ENCODE results near the gene CABP7.

The CABP7 gene

GRCh38 chr22:29707010-29707409 lies 12.8 kb upstream of the CABP7 start:
- H3K27me3 ChIP-seq: peaks cover 58% of the 10 kb centered on the region

GRCh38 chr22:29707471-29707870 lies 12.3 kb upstream of the CABP7 start:
- peaks cover 54% of the 10 kb centered on the region for H3K27me3 ChIP-seq
- peaks cover 7 to 12% of the 10 kb centered on the region in 2 experiments for H3K4me1 ChIP-seq (ENCODE audit: control insufficient read depth in 1 of 2, insufficient read depth in 1 of 2, low read depth in 1 of 2, low read length in 1 of 2)
- H3K27ac ChIP-seq: no peak overlapping the region
- H3K4me3 ChIP-seq (ENCODE audit: low read depth in 1 of 2, low read length in 1 of 2): no peak overlapping the region
- no peaks in the 10 kb centered on the region for H3K36me3 ChIP-seq
- TF ChIP-seq CTCF (IDR thresholded peaks at IDR 0.05): no peak
- H3K9me3 ChIP-seq: no peaks in the 10 kb centered on the region

More at GRCh38 chr22:29707010-29707409, 12.8 kb upstream of the CABP7 start:
- Histone ChIP-seq H3K4me3 (ENCODE audit: low read depth in 1 of 2, low read length in 1 of 2) (no peak overlapping the region), H3K36me3 (no peaks in the 10 kb centered on the region), H3K27ac (no peak overlapping the region), H3K9me3 (no peaks in the 10 kb centered on the region), H3K4me1 (ENCODE audit: control insufficient read depth in 1 of 2, insufficient read depth in 1 of 2, low read depth in 1 of 2, low read length in 1 of 2) (peaks cover 7 to 12% of the 10 kb centered on the region in 2 experiments)
- no peak for TF ChIP-seq CTCF (IDR thresholded peaks at IDR 0.05)

GRCh38 chr22:29710193-29710592 lies 9.6 kb upstream of the CABP7 start:
- Histone ChIP-seq H3K27ac (no peak overlapping the region), H3K9me3 (no peaks in the 10 kb centered on the region), H3K36me3 (no peaks in the 10 kb centered on the region), H3K4me3 (ENCODE audit: low read depth in 1 of 2, low read length in 1 of 2) (no peak overlapping the region), H3K27me3 (peaks cover 67% of the 10 kb centered on the region), H3K4me1 (ENCODE audit: control insufficient read depth in 1 of 2, insufficient read depth in 1 of 2, low read depth in 1 of 2, low read length in 1 of 2) (no peaks in the 10 kb centered on the region)
- TF ChIP-seq CTCF (IDR thresholded peaks at IDR 0.05): no peak

GRCh38 chr22:29710922-29711593 lies 8.7 kb upstream of the CABP7 start:
- H3K27ac ChIP-seq: no peak overlapping the region
- H3K36me3 ChIP-seq: no peaks in the 10 kb centered on the region
- no peaks in the 10 kb centered on the region for H3K9me3 ChIP-seq
- H3K4me1 ChIP-seq (ENCODE audit: control insufficient read depth in 1 of 2, insufficient read depth in 1 of 2, low read depth in 1 of 2, low read length in 1 of 2): no peaks in the 10 kb centered on the region
- no peak overlapping the region for H3K4me3 ChIP-seq (ENCODE audit: low read depth in 1 of 2, low read length in 1 of 2)
- no peak for TF ChIP-seq CTCF (IDR thresholded peaks at IDR 0.05)
- peaks cover 76% of the 10 kb centered on the region for H3K27me3 ChIP-seq

GRCh38 chr22:29712119-29712518 lies 7.7 kb upstream of the CABP7 start:
- Histone ChIP-seq H3K4me1 (ENCODE audit: control insufficient read depth in 1 of 2, insufficient read depth in 1 of 2, low read depth in 1 of 2, low read length in 1 of 2) (no peaks in the 10 kb centered on the region), H3K4me3 (ENCODE audit: low read depth in 1 of 2, low read length in 1 of 2) (no peak overlapping the region), H3K9me3 (no peaks in the 10 kb centered on the region), H3K36me3 (no peaks in the 10 kb centered on the region), H3K27me3 (peaks cover 78% of the 10 kb centered on the region), H3K27ac (no peak overlapping the region)
- TF ChIP-seq CTCF (IDR thresholded peaks at IDR 0.05): no peak

All from neutrophil (primary cell).